Suprapubic skin (tissue), 3 donors: ENCODE data around the gene ENAH.

Experiments
- CTCF ChIP-seq, 2 donors: fragments of 200-600 bp in 1 of 2; fragments of 450-650 bp in 1 of 2; sonication (generic) in 1 of 2; IDR thresholded peaks; one replicate each; pipeline ENCODE4 v1.5.1; 2016 to 2019; ENCODE audit warnings: antibody characterized with exemption in 2 of 2, mild to moderate bottlenecking in 1 of 2, moderate library complexity in 1 of 2
- EP300 ChIP-seq: sonication (generic); formaldehyde crosslinking; IDR thresholded peaks from one replicate; pipeline ENCODE4 v1.6.1; 2017; ENCODE audit warnings: antibody characterized with exemption
- POLR2A ChIP-seq, 2 donors: fragments of 450-650 bp; IDR thresholded peaks; one replicate each; pipeline ENCODE4 v1.6.1; 2017; ENCODE audit warnings: antibody characterized with exemption in 2 of 2, mild to moderate bottlenecking in 2 of 2, moderate library complexity in 2 of 2

GRCh38 chr1:225684741-225685140, 31.8 kb upstream of the ENAH start:
- TF ChIP-seq CTCF (IDR thresholded peaks at IDR 0.05) (no peak), EP300 (no peak), POLR2A (IDR thresholded peaks at IDR 0.05) (no peak)
